ENCODE measurements around the gene FOSL2. TPM values are rescaled to one million over a fixed set of nuclear protein-coding genes. Genes with fewer than 3 reads are reported as not detected.

FOSL2 gene
- total RNA-seq, 1 experiment from 2014 or later, result 141 TPM

DNA sequence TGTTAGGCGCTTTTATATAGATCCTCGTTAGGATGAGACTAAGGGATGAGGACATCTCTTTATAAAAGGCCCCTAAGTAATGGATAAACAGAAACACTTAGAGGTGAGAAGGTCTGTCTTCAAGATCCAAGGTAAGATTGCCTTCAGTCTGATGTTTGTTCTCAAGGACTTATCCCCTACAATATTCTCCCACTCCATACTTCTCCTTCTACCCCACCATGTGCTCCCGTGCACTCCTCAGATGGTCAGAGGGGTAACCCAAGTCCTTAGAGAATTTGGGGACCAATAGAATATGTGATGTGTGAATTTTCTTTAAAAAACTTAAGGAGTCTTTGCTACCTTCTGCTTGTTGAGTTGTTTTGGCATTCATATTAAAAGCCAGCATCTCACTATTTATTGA is 23.1 kb downstream of the FOSL2 start:
- no peak overlapping the region for H3K27ac Mint-ChIP-seq (ENCODE audit: low read depth, unreplicated experiment)

DNA sequence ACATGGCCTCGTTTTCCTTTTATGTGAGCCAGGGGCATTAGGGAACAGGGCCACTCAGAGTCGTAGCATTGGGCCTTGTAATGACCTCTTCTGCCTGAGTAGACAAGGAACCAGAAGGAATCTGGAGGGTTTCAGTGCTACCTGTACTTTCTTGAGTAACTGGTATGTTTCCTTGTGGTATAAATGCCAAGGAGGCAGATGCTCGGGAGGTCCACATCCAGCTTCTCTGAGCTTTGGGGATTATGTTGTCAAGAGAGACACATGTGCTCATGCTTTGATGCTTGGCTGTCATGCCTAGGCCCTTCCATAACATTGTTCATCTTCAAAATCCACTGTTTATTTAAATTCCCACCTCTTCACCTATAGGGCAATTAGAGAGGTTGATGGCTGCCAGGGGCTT is 26.3 kb downstream of the FOSL2 start:
- no peak overlapping the region for H3K4me3 Mint-ChIP-seq (ENCODE audit: unreplicated experiment)
- H3K4me1 Mint-ChIP-seq (ENCODE audit: insufficient read depth, unreplicated experiment), result peaks cover 5% of the 10 kb centered on the region
- H3K36me3 Mint-ChIP-seq (ENCODE audit: insufficient read depth, unreplicated experiment), result no peaks in the 10 kb centered on the region
- no peaks in the 10 kb centered on the region for H3K9me3 Mint-ChIP-seq (ENCODE audit: unreplicated experiment)
- intact Hi-C loops (cut with micrococcal nuclease), result no loop called here
- ChIA-PET CTCF (interaction anchor here (0.9 kb wide), 1 partner anchor 13 kb away, joined by 3 read pairs; no protein-coding TSS in a partner anchor), POLR2A (interaction anchor here (0.7 to 5.3 kb wide), 12 partner anchors 9 to 715 kb away, joined by 3 to 40 read pairs (median 4); partner anchors contain the start of genes BABAM2 and RBKS)
- no peaks in the 10 kb centered on the region for H3K27me3 Mint-ChIP-seq (ENCODE audit: insufficient read depth, unreplicated experiment)
- BruUV-seq (replicated peaks), result no TSS peak
- no peak for DNase-seq (ENCODE audit: unreplicated experiment)
- H3K27ac Mint-ChIP-seq (ENCODE audit: low read depth, unreplicated experiment), result no peak overlapping the region
- TF ChIP-seq, protein P1, sequence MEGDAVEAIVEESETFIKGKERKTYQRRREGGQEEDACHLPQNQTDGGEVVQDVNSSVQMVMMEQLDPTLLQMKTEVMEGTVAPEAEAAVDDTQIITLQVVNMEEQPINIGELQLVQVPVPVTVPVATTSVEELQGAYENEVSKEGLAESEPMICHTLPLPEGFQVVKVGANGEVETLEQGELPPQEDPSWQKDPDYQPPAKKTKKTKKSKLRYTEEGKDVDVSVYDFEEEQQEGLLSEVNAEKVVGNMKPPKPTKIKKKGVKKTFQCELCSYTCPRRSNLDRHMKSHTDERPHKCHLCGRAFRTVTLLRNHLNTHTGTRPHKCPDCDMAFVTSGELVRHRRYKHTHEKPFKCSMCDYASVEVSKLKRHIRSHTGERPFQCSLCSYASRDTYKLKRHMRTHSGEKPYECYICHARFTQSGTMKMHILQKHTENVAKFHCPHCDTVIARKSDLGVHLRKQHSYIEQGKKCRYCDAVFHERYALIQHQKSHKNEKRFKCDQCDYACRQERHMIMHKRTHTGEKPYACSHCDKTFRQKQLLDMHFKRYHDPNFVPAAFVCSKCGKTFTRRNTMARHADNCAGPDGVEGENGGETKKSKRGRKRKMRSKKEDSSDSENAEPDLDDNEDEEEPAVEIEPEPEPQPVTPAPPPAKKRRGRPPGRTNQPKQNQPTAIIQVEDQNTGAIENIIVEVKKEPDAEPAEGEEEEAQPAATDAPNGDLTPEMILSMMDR (IDR thresholded peaks at IDR 0.05; ENCODE audit: unreplicated experiment), result no peak

More for the DNA sequence above, 23.1 kb downstream of the FOSL2 start:
- Mint-ChIP-seq H3K4me3 (ENCODE audit: unreplicated experiment) (no peak overlapping the region), H3K4me1 (ENCODE audit: insufficient read depth, unreplicated experiment) (peaks cover 12% of the 10 kb centered on the region), H3K27me3 (ENCODE audit: insufficient read depth, unreplicated experiment) (no peaks in the 10 kb centered on the region), H3K36me3 (ENCODE audit: insufficient read depth, unreplicated experiment) (no peaks in the 10 kb centered on the region), H3K9me3 (ENCODE audit: unreplicated experiment) (no peaks in the 10 kb centered on the region)
- intact Hi-C loops (cut with micrococcal nuclease), result no loop called here
- BruUV-seq (replicated peaks), result TSS peak; percentile 2
- ChIA-PET CTCF (interaction anchor here (1.1 kb wide), 1 partner anchor 661 kb away, joined by 3 read pairs; no protein-coding TSS in a partner anchor), POLR2A (interaction anchor here (0.6 kb wide), 1 partner anchor 29 kb away, joined by 3 read pairs; no protein-coding TSS in a partner anchor)
- TF ChIP-seq, protein P1 (IDR thresholded peaks at IDR 0.05; ENCODE audit: unreplicated experiment), result no peak
- no peak for DNase-seq (ENCODE audit: unreplicated experiment)

DNA sequence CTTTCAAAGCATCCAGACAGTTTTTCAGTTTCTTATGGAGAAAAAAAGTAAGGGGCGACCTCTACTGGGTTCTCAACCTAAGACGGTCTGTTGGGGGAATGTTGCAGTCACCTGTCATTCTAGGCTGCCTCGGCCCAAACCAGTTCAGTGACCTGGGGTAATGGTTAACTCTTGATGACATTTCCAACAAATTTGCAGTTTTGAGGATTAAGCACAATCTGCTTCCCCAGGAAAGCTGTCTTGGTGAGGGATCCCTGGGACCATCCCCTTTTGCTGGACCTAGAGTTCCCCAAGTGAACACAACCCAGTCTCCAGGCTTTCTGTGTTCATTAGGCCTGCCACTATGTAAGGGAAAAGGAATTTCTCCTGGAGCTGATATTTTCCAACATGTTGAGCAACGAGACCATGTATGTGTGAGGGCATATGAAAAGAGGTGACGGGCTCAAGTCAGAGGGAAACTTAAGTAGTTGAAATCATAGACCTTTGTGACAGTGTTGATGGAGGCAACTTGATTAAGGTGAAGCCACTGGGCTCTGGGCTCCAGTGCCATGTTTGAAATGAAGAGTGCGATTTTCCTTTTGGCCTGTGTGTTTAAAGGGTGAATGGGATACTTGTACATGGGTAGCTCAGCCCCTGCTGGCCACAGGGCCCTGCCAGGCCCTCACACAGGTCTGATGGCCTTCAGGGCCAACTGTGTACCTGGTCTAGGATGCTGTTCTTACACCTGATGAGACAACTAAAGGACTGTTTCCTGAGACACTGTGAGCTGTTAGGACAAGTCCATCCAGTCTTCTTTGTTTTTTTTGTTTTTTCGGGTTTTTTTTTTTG is 27.0 kb downstream of the FOSL2 start:
- no peak for DNase-seq (ENCODE audit: unreplicated experiment)
- H3K27ac Mint-ChIP-seq (ENCODE audit: low read depth, unreplicated experiment), result peak overlapping the region; percentile 23
- no peaks in the 10 kb centered on the region for H3K9me3 Mint-ChIP-seq (ENCODE audit: unreplicated experiment)
- H3K4me3 Mint-ChIP-seq (ENCODE audit: unreplicated experiment), result no peak overlapping the region
- ChIA-PET POLR2A (interaction anchor here (0.6 to 5.3 kb wide), 13 partner anchors 8 to 716 kb away, joined by 3 to 40 read pairs (median 4); partner anchors contain the start of genes BABAM2 and RBKS), CTCF (interaction anchor here (0.5 to 0.9 kb wide), 4 partner anchors 12 to 613 kb away, joined by 3 read pairs; no protein-coding TSS in a partner anchor)
- no peaks in the 10 kb centered on the region for H3K27me3 Mint-ChIP-seq (ENCODE audit: insufficient read depth, unreplicated experiment)
- H3K4me1 Mint-ChIP-seq (ENCODE audit: insufficient read depth, unreplicated experiment), result peaks cover 7% of the 10 kb centered on the region
- intact Hi-C loops (cut with micrococcal nuclease), result no loop called here
- H3K36me3 Mint-ChIP-seq (ENCODE audit: insufficient read depth, unreplicated experiment), result no peaks in the 10 kb centered on the region
- no TSS peak for BruUV-seq (replicated peaks)
- TF ChIP-seq, protein P1 (IDR thresholded peaks at IDR 0.05; ENCODE audit: unreplicated experiment), result no peak

DNA sequence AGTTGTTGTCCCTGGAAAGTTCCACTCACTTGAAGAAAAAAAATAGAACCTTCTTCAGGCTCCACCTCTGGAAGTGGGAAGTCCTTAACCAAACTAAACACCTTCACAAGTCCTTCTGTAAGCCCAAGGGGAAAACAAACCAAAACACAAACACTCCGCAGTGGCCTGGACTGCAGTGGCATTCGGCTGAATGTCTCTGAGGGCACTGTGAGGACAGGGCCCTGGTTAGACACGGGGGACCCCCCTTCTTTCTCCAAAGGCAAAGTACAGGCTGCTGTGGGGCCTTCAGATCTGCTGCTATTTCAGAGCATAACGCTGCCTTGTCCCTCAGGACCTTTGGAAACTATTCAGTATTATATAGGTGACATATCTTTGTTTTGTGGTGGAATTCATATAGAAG is 28.1 kb downstream of the FOSL2 start:
- peak overlapping the region; percentile 23 for H3K27ac Mint-ChIP-seq (ENCODE audit: low read depth, unreplicated experiment)
- intact Hi-C loops (cut with micrococcal nuclease), result no loop called here
- no peak overlapping the region for H3K4me3 Mint-ChIP-seq (ENCODE audit: unreplicated experiment)
- peaks cover 7% of the 10 kb centered on the region for H3K4me1 Mint-ChIP-seq (ENCODE audit: insufficient read depth, unreplicated experiment)
- TF ChIP-seq, protein P1 (IDR thresholded peaks at IDR 0.05; ENCODE audit: unreplicated experiment), result no peak
- ChIA-PET POLR2A (interaction anchor here (0.7 to 5.3 kb wide), 4 partner anchors 15 to 499 kb away, joined by 3 to 40 read pairs (median 13); no protein-coding TSS in a partner anchor), CTCF (no interaction called here)
- DNase-seq (ENCODE audit: unreplicated experiment), result no peak
- H3K27me3 Mint-ChIP-seq (ENCODE audit: insufficient read depth, unreplicated experiment), result no peaks in the 10 kb centered on the region
- no peaks in the 10 kb centered on the region for H3K36me3 Mint-ChIP-seq (ENCODE audit: insufficient read depth, unreplicated experiment)
- BruUV-seq (replicated peaks), result no TSS peak
- no peaks in the 10 kb centered on the region for H3K9me3 Mint-ChIP-seq (ENCODE audit: unreplicated experiment)

Data from MCF 10A (cell line).